CD4-positive, alpha-beta memory T cell (primary cell): ENCODE measurements around the gene PIEZO2. TPM values are rescaled to one million over a fixed set of nuclear protein-coding genes. Genes with fewer than 3 reads are reported as not detected.

Experiments
- CTCF ChIA-PET: fragments of 350-600 bp; sonication (Branson Sonifier 250); formaldehyde crosslinking; loops from one replicate; lab custom pipeline; 2021; ENCODE audit warnings: inconsistent platforms; ENCODE audit not compliant: partially characterized antibody; lab: Charles Lee
- POLR2A ChIA-PET: fragments of 350-600 bp; sonication (Branson Sonifier 250); formaldehyde crosslinking; loops from one replicate; lab custom pipeline; 2021; ENCODE audit not compliant: partially characterized antibody; lab: Charles Lee
- DNase-seq, 5 donors: peaks; one replicate each; pipeline versions ENCODE4 v3.0.0 to v3.0.0-alpha.2; 2020 to 2022; ENCODE audit warnings: mixed read lengths in 1 of 5
- H3K27ac ChIP-seq: one replicate; pipeline ENCODE4 v1.7.0; 2013; ENCODE audit warnings: low read depth, low read length
- H3K27me3 ChIP-seq: 2 replicates; pipeline ENCODE4 v1.7.0; 2013; ENCODE audit warnings: mild to moderate bottlenecking, low read length, moderate library complexity; ENCODE audit not compliant: insufficient read depth
- H3K36me3 ChIP-seq: 2 replicates; pipeline ENCODE4 v1.7.0; 2013; ENCODE audit warnings: mild to moderate bottlenecking, low read length, moderate library complexity; ENCODE audit not compliant: insufficient read depth
- H3K4me1 ChIP-seq: 2 replicates; pipeline ENCODE4 v1.7.0; 2013; ENCODE audit warnings: mild to moderate bottlenecking, low read length, moderate library complexity; ENCODE audit not compliant: insufficient read depth
- H3K4me3 ChIP-seq, 2 donors: one replicate each; pipeline ENCODE4 v1.7.0; 2013; ENCODE audit warnings: low read length in 2 of 2, mild to moderate bottlenecking in 1 of 2
- H3K9me3 ChIP-seq, 2 donors: one replicate each; pipeline ENCODE4 v1.7.0; 2013; ENCODE audit warnings: low read length in 2 of 2, control low read depth in 1 of 2; ENCODE audit not compliant: control insufficient read depth in 1 of 2
- H3K27ac Mint-ChIP-seq, 7 donors: one replicate each; pipeline ENCODE4 v1.8.0; 2020 to 2021; ENCODE audit warnings: mixed read lengths in 7 of 7, mild to moderate bottlenecking in 6 of 7, inconsistent platforms in 3 of 7, moderate library complexity in 3 of 7
- H3K27me3 Mint-ChIP-seq, 2 donors: one replicate each; pipeline ENCODE4 v1.8.0; 2020 to 2021; ENCODE audit warnings: mixed read lengths in 2 of 2
- H3K36me3 Mint-ChIP-seq, 2 donors: one replicate each; pipeline ENCODE4 v1.8.0; 2020 to 2021; ENCODE audit warnings: mixed read lengths in 2 of 2, inconsistent platforms in 1 of 2, mild to moderate bottlenecking in 1 of 2
- H3K4me1 Mint-ChIP-seq, 4 donors: one replicate each; pipeline ENCODE4 v1.8.0; 2020 to 2021; ENCODE audit warnings: mixed read lengths in 4 of 4, mild to moderate bottlenecking in 1 of 4
- H3K4me3 Mint-ChIP-seq, 8 donors: one replicate each; pipeline ENCODE4 v1.8.0; 2020 to 2021; ENCODE audit warnings: mixed read lengths in 8 of 8, mild to moderate bottlenecking in 7 of 8, moderate library complexity in 6 of 8, inconsistent platforms in 3 of 8
- H3K9me3 Mint-ChIP-seq, 8 donors: one replicate each; pipeline ENCODE4 v1.8.0; 2020 to 2021; ENCODE audit warnings: mixed read lengths in 8 of 8, mild to moderate bottlenecking in 5 of 8, inconsistent platforms in 3 of 8, moderate library complexity in 1 of 8
- intact Hi-C: fragments of 100-400 bp; cut with micrococcal nuclease; formaldehyde crosslinking; loops from one replicate; pipeline ENCODE4 v1.15.1; 2023
- polyA plus RNA-seq, 2 donors: library from polyadenylated mRNA; unstranded; fragments of 300-500 nt; fragmentation: Illumina TruSeq; gene quantifications; one replicate each; pipeline ENCODE4 v1.2.3, GENCODE V29; 2021
- total RNA-seq, 2 experiments: library from RNA; stranded (reverse); gene quantifications; one replicate each; pipeline ENCODE4 v1.2.3, GENCODE V29; 2021

PIEZO2 gene
- total and polyA plus RNA-seq, 4 experiments from 2014 or later: not detected

GRCh38 chr18:11040823-11041656 is 108.3 kb downstream of the PIEZO2 start:
- POLR2A ChIA-PET: no interaction called here
- DNase-seq: peak in 1 of 5 donors; percentile 6
- CTCF ChIA-PET: interaction anchor here (2.5 kb wide), 1 partner anchor 9 kb away, joined by 7 read pairs; no protein-coding TSS in a partner anchor
- no peaks in the 10 kb centered on the region for H3K4me1 ChIP-seq
- no peaks in the 10 kb centered on the region for H3K27me3 ChIP-seq
- H3K4me3 ChIP-seq: no peak overlapping the region
- Mint-ChIP-seq H3K9me3 (peaks cover 0 to 5% (median 0%) of the 10 kb centered on the region in 8 donors), H3K4me1 (no peaks in the 10 kb centered on the region), H3K36me3 (no peaks in the 10 kb centered on the region), H3K4me3 (no peak overlapping the region), H3K27me3 (peaks cover 1 to 8% of the 10 kb centered on the region in 2 donors), H3K27ac (no peak overlapping the region)
- no peak overlapping the region for H3K27ac ChIP-seq
- no peaks in the 10 kb centered on the region for H3K36me3 ChIP-seq
- H3K9me3 ChIP-seq: no peaks in the 10 kb centered on the region
- intact Hi-C loops: no loop called here

- CTCF ChIA-PET: interaction anchor here (1.0 to 2.5 kb wide), 2 partner anchors 9 to 254 kb away, joined by 4 to 7 read pairs; no protein-coding TSS in a partner anchor
- intact Hi-C loops: no loop called here
These were observed 109.0 kb downstream of the PIEZO2 start for GRCh38 chr18:11040359-11040758.

DNA sequence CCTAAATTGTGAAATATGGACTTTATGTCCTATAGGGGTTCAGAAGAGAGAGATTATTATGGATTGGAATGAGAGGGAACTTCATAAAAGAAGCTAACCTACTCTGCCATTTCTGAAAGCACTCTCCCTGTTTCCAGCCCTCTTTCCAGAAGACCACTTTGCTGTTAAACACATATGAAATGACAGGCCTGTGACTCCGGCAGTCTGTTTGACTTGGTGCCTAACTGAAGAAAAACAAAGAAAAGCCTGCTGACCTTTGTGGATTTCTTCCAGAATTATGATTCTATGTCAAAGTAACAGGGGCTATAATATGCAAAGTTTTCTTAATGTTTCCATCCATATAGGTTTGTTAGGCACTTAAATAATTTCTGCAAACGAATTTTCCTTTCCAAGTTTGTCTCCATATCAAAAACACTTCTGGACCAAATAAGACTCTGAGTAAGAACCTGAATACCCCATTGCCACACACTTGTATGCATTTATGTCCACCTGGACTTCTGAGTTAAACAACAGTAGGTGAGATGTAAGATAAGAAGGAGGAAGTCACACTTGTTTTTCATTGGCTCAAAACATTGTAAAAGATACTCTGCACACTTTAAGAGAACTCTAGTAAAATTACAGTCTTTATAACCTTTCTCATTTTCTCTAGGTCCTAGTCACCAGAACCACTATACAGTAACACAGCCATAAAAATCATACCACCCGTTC is 111.7 kb downstream of the PIEZO2 start:
- no peaks in the 10 kb centered on the region for H3K9me3 ChIP-seq
- no peaks in the 10 kb centered on the region for H3K4me1 Mint-ChIP-seq
- ChIA-PET CTCF (no interaction called here), POLR2A (no interaction called here)
- DNase-seq: no peak
- H3K9me3 Mint-ChIP-seq: peaks cover 0 to 3% (median 0%) of the 10 kb centered on the region in 8 donors
- H3K36me3 Mint-ChIP-seq: no peaks in the 10 kb centered on the region
- H3K27ac ChIP-seq: no peak overlapping the region
- no peak overlapping the region for H3K4me3 Mint-ChIP-seq
- H3K36me3 ChIP-seq: no peaks in the 10 kb centered on the region
- intact Hi-C loops: no loop called here
- no peak overlapping the region for H3K4me3 ChIP-seq
- H3K27me3 Mint-ChIP-seq: peaks cover 1 to 11% of the 10 kb centered on the region in 2 donors
- H3K27ac Mint-ChIP-seq: no peak overlapping the region
- H3K4me1 ChIP-seq: no peaks in the 10 kb centered on the region
- no peaks in the 10 kb centered on the region for H3K27me3 ChIP-seq

More at GRCh38 chr18:11040359-11040758, 109.0 kb downstream of the PIEZO2 start:
- H3K4me1 Mint-ChIP-seq: no peaks in the 10 kb centered on the region
- Histone ChIP-seq H3K36me3 (no peaks in the 10 kb centered on the region), H3K4me1 (no peaks in the 10 kb centered on the region), H3K27me3 (no peaks in the 10 kb centered on the region), H3K27ac (no peak overlapping the region), H3K4me3 (no peak overlapping the region), H3K9me3 (no peaks in the 10 kb centered on the region)
- no peak for DNase-seq
- POLR2A ChIA-PET: no interaction called here
- no peaks in the 10 kb centered on the region for H3K36me3 Mint-ChIP-seq
- peaks cover 1 to 9% of the 10 kb centered on the region in 2 donors for H3K27me3 Mint-ChIP-seq
- peaks cover 0 to 5% (median 0%) of the 10 kb centered on the region in 8 donors for H3K9me3 Mint-ChIP-seq
- no peak overlapping the region for H3K27ac Mint-ChIP-seq
- no peak overlapping the region for H3K4me3 Mint-ChIP-seq

GRCh38 chr18:11035814-11036495 is 113.4 kb downstream of the PIEZO2 start:
- Histone ChIP-seq H3K4me3 (no peak overlapping the region), H3K36me3 (no peaks in the 10 kb centered on the region), H3K9me3 (no peaks in the 10 kb centered on the region), H3K4me1 (no peaks in the 10 kb centered on the region), H3K27me3 (no peaks in the 10 kb centered on the region), H3K27ac (no peak overlapping the region)
- Mint-ChIP-seq H3K9me3 (peaks cover 0 to 3% (median 0%) of the 10 kb centered on the region in 8 donors), H3K36me3 (no peaks in the 10 kb centered on the region), H3K4me3 (no peak overlapping the region), H3K27me3 (peaks cover 0 to 3% of the 10 kb centered on the region in 2 donors), H3K27ac (no peak overlapping the region), H3K4me1 (no peaks in the 10 kb centered on the region)
- no peak for DNase-seq
- intact Hi-C loops: no loop called here
- POLR2A ChIA-PET: no interaction called here
- CTCF ChIA-PET: no interaction called here

DNA sequence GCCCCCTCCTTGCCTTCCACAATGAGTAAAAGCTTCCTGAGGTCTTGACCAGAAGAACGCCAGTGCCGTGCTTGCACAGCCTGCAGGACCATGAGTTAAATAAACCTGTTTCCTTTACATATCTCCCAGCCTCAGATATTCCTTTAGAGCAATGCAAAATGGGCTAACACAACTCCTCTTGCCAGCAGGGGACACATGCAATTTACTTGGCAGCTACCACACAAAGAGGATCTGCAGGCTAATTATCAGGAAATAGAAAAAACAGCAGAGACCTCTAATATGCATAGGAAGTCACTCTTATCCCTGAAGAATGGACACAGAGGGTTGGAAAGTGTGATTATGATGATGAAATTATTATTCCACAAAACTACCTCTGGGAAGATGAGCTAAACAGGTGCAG is 114.0 kb downstream of the PIEZO2 start:
- Mint-ChIP-seq H3K36me3 (no peaks in the 10 kb centered on the region), H3K27ac (no peak overlapping the region), H3K4me3 (no peak overlapping the region), H3K9me3 (peaks cover 0 to 3% (median 0%) of the 10 kb centered on the region in 8 donors), H3K27me3 (peaks cover 0 to 3% of the 10 kb centered on the region in 2 donors), H3K4me1 (no peaks in the 10 kb centered on the region)
- intact Hi-C loops: no loop called here
- no peaks in the 10 kb centered on the region for H3K27me3 ChIP-seq
- DNase-seq: no peak
- H3K4me3 ChIP-seq: no peak overlapping the region
- no peaks in the 10 kb centered on the region for H3K4me1 ChIP-seq
- CTCF ChIA-PET: no interaction called here
- POLR2A ChIA-PET: no interaction called here
- no peaks in the 10 kb centered on the region for H3K9me3 ChIP-seq
- H3K27ac ChIP-seq: no peak overlapping the region
- H3K36me3 ChIP-seq: no peaks in the 10 kb centered on the region

DNA sequence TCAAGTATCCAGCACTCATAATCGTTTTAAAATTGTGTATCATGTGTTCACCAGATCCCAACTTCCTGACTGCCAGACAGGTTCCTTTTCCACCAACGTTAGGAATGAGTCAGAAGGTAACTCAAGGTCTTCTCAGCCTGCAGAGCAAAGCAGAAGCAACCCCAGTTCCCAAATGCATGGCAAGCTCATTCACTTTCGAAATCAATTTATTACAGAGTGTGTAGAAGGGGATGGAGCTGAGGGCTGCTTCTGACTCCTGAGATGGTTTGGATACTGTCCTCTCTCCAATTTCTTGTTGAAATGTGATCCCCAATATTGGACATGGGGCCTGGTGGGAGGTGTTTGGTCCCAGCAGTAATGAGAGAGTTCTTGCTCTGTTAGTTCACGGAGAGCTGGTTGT is 114.5 kb downstream of the PIEZO2 start:
- Histone ChIP-seq H3K4me3 (no peak overlapping the region), H3K9me3 (no peaks in the 10 kb centered on the region), H3K36me3 (no peaks in the 10 kb centered on the region), H3K27ac (no peak overlapping the region), H3K27me3 (no peaks in the 10 kb centered on the region), H3K4me1 (no peaks in the 10 kb centered on the region)
- Mint-ChIP-seq H3K4me1 (no peaks in the 10 kb centered on the region), H3K27me3 (peaks cover 0 to 3% of the 10 kb centered on the region in 2 donors), H3K9me3 (peaks cover 0 to 3% (median 0%) of the 10 kb centered on the region in 8 donors), H3K4me3 (no peak overlapping the region), H3K27ac (no peak overlapping the region), H3K36me3 (no peaks in the 10 kb centered on the region)
- no peak for DNase-seq
- ChIA-PET POLR2A (no interaction called here), CTCF (no interaction called here)
- intact Hi-C loops: no loop called here

DNA sequence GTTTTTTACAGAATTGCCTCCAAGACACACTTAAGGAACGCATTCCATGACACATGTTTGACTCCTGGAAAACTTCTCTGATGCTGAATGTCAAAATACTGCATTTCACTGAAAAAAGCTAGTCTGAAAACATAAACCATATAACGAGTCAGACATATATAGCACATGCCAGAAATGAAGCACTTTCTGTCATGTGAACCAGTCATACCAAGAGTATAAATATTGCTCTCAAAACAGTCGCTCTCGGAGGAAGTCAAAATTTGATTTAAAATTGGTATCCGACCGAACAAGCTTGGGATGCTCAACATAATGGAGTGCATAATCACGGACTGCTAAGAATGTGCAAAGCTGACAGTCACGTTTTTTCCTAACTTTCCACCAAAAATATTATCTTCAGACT is 115.9 kb downstream of the PIEZO2 start:
- Mint-ChIP-seq H3K9me3 (peaks cover 0 to 3% (median 0%) of the 10 kb centered on the region in 8 donors), H3K4me1 (no peaks in the 10 kb centered on the region), H3K27me3 (peaks cover 0 to 6% of the 10 kb centered on the region in 2 donors), H3K36me3 (no peaks in the 10 kb centered on the region), H3K27ac (no peak overlapping the region), H3K4me3 (no peak overlapping the region)
- no peak for DNase-seq
- POLR2A ChIA-PET: no interaction called here
- no peaks in the 10 kb centered on the region for H3K9me3 ChIP-seq
- CTCF ChIA-PET: no interaction called here
- H3K27me3 ChIP-seq: no peaks in the 10 kb centered on the region
- H3K36me3 ChIP-seq: no peaks in the 10 kb centered on the region
- intact Hi-C loops: no loop called here
- H3K4me1 ChIP-seq: no peaks in the 10 kb centered on the region
- no peak overlapping the region for H3K27ac ChIP-seq
- no peak overlapping the region for H3K4me3 ChIP-seq
